Epithelial cell of proximal tubule (primary cell): Measurements from ENCODE around the gene REEP6. TPM values are rescaled to one million over a fixed set of nuclear protein-coding genes. Genes with fewer than 3 reads are reported as not detected.

Source experiments
- DNase-seq: peaks from one replicate; pipeline ENCODE4 v3.0.0-alpha.2; 2011; ENCODE audit warnings: low read depth
- H3K4me3 ChIP-seq: 2 replicates; pipeline ENCODE4 v1.5.1; 2011; ENCODE audit warnings: low read depth, mild to moderate bottlenecking, low read length
- CTCF ChIP-seq: conservative IDR thresholded peaks from 2 replicates; pipeline ENCODE4 v1.5.1; 2012; ENCODE audit warnings: low read depth, mild to moderate bottlenecking, low read length
- total RNA-seq: library from RNA; depleted of rRNA; stranded (reverse); fragments of >200 nt; gene quantifications from 2 replicates; pipeline ENCODE4 v1.2.3, GENCODE V29; 2015

Gene REEP6
- total RNA-seq, 1 donor from 2014 or later: 4.8 TPM

- H3K4me3 ChIP-seq: no peak overlapping the region
- no peak for TF ChIP-seq CTCF
- no peak for DNase-seq
These were observed 43.0 kb upstream of the REEP6 start for GRCh38 chr19:1447944-1448343.

GRCh38 chr19:1449467-1450442 lies 41.2 kb upstream of the REEP6 start, which contains the start of gene APC2:
TSS of gene APC2 (plus strand) at chr19:1450121. CDS start at chr19:1453002, 2,881 bp downstream.
- TF ChIP-seq CTCF: no peak
- no peak within 1 kb of the TSS for H3K4me3 ChIP-seq
- no peak for DNase-seq

GRCh38 chr19:1450735-1451731 lies 39.9 kb upstream of the REEP6 start:
- TF ChIP-seq CTCF: no peak
- no peak for DNase-seq
- no peak overlapping the region for H3K4me3 ChIP-seq

- no peak for TF ChIP-seq CTCF
These were observed 38.8 kb upstream of the REEP6 start for GRCh38 chr19:1451916-1452801.

DNA sequence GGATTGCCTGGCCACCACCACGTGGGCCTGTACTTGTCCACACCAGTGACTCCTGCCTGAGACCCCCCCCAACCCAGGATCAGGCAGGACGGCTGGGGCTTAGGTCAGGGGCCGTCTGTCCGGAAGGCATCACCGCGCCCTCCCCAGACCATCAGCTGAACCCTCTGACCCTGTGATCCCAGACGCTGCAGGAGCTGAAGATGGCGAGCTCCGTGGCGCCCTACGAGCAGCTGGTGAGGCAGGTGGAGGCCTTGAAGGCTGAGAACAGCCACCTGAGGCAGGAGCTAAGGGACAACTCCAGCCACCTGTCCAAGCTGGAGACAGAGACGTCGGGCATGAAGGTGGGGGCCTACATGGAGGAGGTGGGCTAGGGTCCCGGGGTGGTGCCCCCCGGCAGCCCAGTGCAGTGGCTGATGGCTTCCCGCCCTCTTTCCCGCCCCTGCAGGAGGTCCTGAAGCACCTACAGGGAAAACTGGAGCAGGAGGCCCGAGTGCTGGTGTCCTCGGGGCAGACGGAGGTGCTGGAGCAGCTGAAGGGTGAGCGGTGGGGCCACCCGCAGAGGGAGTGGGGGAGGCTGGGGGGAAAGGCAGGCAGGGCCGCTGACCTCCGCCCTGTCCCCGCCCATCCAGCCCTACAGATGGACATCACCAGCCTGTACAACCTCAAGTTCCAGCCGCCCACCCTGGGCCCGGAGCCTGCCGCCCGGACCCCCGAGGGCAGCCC lies 38.0 kb upstream of the REEP6 start:
- TF ChIP-seq CTCF: no peak
- no peak for DNase-seq
- H3K4me3 ChIP-seq: no peak overlapping the region

More at GRCh38 chr19:1451916-1452801, 38.8 kb upstream of the REEP6 start:
- DNase-seq: no peak
- no peak overlapping the region for H3K4me3 ChIP-seq
